ENCODE measurements around the gene GHRL.

GHRL gene

GRCh38 chr3:10292505-10293419 lies at the start of gene GHRL:
TSS of gene GHRL (minus strand) at chr3:10292947. CDS start at chr3:10290180, 2,767 bp downstream.
- H3K4me3 ChIP-seq (ENCODE audit: low read depth, low read length): no peak within 1 kb of the TSS

DNA sequence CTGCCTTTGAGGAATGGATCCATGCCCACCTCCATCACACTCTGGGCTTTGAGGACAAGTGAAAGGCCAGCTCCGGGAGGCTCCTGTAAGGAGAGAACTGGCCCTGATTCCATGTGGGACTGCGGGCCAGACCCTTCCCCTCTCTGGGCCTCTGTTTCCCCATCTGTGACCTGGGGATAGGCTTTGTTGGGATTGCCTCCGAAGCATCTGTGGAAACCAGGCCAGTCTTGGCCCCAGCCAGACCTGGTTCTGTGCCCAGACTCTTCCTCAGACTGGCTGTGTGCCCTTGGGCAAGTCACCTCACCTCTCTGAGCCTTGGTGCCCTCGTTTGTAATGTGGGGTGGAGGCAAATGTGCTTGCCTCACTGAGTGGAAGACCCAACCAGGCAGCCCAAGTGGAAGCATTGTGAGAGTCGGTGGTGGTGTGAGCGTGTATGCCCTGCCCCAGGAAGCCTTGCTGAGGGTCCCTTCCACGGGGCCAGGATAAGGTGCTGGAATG lies 49.2 kb upstream of the GHRL start:
- H3K4me3 ChIP-seq (ENCODE audit: low read depth, low read length): no peak overlapping the region

- H3K4me3 ChIP-seq (ENCODE audit: low read depth, low read length): no peak overlapping the region
Observed at GRCh38 chr3:10340476-10340875, 47.7 kb upstream of the GHRL start.

DNA sequence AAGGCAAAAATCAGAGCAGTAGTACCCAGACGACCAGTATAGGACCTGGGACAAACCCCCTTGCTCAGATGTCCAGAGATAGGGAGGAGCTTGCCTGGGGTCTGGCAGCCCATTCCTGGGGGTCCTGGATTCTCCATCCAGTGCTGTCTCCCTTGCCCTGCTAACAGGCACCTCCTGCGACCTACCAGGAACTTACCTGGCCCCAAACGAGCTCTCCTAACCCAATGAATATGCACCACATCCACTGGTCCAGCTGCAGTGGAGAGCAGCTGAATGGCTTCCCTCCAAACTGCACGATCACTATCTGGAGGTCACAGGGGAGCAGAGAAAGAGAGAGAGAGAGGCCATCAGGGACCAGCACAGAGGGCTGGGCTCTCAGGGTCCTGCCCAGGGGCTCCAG lies 47.3 kb upstream of the GHRL start:
- H3K4me3 ChIP-seq (ENCODE audit: low read depth, low read length): no peak overlapping the region

- H3K4me3 ChIP-seq (ENCODE audit: low read depth, low read length): no peak overlapping the region
Observed at GRCh38 chr3:10339376-10339955, 46.7 kb upstream of the GHRL start.

DNA sequence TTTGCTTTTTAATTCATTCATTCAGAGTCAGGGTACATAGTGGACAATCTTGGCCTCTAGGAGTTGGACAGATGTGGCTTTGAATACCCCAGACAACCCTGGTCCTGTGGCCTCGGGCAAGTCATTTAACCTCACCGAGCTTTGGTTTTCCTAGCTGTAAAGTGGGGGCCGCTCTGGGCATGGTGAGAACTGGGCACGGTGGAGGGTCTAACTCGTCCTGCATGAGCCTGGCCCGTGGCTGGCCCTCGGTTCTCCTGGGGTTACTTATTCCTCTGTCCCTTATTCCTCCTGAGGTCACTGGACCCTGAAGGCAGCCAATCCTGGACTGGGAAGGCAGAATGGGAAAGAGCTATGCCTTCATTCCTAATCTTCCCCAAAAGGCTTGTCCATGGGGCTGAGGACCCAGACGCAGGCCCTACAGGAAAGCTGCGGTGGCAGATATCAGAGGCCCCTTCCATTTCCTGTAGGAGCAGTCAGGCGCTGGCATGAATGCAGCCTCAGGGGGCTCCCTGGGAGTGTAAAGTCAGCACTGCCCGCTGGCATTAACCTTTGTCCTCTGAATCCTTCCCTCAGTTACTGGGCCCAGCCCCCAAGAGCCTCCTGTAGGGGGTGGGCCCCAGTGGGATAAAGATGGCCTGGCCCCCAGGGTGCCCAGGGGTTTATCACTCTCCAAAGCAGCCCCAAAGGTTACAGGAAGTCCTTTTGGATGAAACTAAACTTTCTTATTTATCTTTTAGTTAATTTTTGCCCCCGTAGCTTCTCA lies 46.0 kb upstream of the GHRL start:
- H3K4me3 ChIP-seq (ENCODE audit: low read depth, low read length): no peak overlapping the region

DNA sequence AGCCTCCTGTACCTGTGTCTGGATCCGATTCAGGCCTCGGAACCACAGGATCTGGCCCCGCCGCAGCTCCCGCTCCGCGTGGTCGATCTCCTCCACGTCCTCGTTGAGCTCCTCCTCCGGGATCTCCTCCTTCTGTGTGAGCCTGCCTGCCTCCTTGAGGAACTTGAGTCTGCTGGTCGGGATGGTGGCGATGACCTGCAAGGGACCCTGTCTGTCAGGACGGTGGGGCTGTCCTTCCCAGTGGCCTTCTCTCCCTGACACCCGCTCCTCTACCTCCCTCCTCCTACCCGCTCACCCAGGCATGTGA lies 45.4 kb upstream of the GHRL start:
- H3K4me3 ChIP-seq (ENCODE audit: low read depth, low read length): no peak overlapping the region

- no peak overlapping the region for H3K4me3 ChIP-seq (ENCODE audit: low read depth, low read length)
Observed at GRCh38 chr3:10337323-10338163, 44.8 kb upstream of the GHRL start.

DNA sequence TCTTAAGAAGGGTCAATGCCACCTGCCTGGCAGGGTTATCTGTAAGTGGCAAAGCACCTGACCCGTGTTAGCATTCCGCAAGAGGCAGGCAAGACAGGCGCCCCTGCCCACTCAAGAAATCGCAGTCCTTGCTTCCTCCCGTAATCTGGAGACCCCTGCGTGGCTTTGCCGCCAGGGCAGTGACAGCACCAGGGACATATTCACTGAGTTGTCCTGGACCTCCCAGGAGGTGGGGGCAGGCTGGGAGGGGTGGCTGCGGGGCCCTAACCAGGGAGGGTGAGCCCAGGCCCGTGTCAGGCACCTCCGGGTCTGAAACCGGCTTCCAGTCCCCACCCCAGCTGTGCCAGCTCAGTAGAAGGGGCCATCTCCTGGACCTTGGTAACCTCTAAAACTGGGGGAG lies 44.0 kb upstream of the GHRL start:
- H3K4me3 ChIP-seq (ENCODE audit: low read depth, low read length): no peak overlapping the region

DNA sequence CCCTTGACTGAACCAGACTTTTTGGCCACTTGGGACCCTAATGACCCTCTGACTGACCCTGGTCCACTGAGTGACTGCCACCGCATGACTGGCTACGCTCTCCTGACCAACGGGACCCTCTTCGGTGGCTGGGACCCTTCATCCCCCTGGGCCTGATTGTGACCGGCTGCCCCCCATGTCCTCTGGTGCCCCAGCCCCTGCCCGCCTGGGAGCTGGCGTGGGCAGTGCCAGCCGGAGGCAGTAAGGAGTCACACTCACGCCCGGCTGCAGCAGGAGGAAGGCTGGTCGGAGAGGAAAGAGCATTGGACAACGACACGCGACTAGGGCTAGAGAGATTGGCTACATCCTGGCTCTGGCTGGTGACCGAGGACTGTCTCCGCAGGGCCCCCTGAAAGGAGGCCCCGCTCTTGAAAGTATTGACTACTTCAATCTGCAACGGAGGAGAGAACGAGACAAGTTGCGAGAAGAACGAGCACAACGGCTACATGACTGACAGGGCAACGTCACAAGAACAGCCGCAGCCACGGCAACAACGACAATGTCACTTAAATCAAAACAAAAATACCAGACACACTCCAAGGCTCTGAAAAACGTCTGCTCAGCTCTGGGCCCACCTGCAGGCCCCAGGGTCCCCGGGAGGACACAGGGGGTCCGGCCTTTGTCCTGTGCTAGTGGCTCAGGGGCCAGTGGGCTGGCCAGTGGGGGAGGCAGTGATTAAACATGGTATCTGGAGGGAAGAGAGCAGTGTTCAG lies 43.3 kb upstream of the GHRL start:
- no peak overlapping the region for H3K4me3 ChIP-seq (ENCODE audit: low read depth, low read length)

GRCh38 chr3:10335190-10335738 lies 42.5 kb upstream of the GHRL start:
- no peak overlapping the region for H3K4me3 ChIP-seq (ENCODE audit: low read depth, low read length)

DNA sequence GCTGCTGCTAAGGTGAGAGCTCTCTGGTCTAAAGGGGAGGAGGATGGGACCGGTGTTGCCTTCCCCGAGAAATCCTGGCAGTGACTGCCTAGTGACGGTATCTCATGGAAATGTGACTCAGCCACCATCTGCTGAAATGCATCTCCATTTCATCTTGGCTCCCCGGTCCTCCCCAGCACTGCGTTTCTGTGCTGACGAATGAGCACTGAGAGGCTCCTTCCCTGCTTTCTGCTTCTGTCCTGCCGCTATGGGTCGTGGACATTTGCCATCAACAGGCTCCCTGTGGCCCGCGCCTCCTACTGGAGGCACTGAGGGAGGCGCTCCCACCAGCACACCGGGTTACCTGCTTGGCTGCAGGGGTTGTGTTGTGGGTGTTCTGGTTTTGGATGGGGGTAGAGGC lies 41.7 kb upstream of the GHRL start:
- no peak overlapping the region for H3K4me3 ChIP-seq (ENCODE audit: low read depth, low read length)

GRCh38 chr3:10334042-10334441 lies 41.3 kb upstream of the GHRL start:
- H3K4me3 ChIP-seq (ENCODE audit: low read depth, low read length): no peak overlapping the region

- no peak overlapping the region for H3K4me3 ChIP-seq (ENCODE audit: low read depth, low read length)
Observed at GRCh38 chr3:10333349-10333650, 40.6 kb upstream of the GHRL start.

DNA sequence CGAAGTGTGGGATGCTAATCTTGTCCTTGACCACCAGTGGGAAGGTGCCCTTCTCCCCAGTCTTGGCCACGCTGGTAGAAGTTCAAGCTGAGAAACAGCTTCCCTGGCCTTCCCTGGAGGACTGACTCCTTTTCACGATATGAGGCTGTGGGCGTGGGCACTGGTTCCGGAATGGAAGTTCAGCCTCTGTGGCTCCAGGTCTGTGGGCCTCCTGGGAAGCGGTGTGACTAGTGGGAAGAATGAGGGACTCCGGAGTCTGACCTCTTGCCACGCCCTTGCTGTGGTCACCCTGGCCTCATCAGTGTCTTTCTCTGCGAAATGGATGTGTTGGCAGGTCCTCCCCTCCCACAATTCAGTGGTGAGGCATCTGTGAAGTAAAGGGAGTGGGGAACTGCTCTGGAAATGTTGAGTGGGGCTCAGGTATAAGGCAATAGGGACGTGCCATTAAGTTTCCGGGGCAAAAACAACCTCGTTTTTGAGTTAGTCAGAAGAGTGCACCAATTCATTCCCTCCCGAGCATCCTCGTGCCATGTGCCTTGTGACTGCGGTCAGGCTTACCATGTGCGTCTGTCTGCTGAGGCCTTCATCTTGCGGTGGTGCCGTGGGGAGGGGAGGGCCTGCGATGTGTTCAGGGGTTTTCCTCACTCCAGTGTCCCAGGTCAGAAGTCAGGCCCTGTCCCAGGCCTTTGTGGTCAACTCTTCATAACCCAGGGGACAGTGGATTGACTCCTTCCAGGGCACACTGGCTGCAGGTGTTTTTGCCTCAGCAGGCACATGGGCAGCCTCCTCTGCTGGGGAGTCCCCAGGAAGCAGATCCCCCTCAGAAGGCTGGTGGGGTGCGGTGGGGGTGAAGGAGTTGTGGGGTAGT lies 40.0 kb upstream of the GHRL start:
- no peak overlapping the region for H3K4me3 ChIP-seq (ENCODE audit: low read depth, low read length)

GRCh38 chr3:10331320-10331719 lies 38.6 kb upstream of the GHRL start:
- no peak overlapping the region for H3K4me3 ChIP-seq (ENCODE audit: low read depth, low read length)

DNA sequence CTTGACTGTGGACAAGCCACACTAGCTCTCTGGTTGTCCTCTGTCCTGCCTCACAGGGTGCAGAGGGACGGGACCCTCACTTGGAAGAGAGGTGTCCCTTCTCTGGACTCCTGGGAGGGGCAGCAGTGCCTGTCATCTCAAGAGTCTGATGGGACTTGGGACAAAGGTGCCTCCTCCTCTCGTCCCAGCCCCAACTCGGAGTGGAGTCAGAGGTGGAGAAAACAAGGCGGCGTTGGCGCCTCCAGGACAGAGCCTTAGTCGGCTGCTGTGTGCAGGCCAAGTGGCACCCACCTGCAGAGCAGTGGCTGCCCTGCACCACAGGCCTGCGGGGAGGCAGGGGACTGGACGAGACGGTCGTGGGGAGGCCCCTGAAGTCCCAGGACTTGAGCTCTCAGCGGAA lies 37.6 kb upstream of the GHRL start:
- H3K4me3 ChIP-seq (ENCODE audit: low read depth, low read length): no peak overlapping the region

DNA sequence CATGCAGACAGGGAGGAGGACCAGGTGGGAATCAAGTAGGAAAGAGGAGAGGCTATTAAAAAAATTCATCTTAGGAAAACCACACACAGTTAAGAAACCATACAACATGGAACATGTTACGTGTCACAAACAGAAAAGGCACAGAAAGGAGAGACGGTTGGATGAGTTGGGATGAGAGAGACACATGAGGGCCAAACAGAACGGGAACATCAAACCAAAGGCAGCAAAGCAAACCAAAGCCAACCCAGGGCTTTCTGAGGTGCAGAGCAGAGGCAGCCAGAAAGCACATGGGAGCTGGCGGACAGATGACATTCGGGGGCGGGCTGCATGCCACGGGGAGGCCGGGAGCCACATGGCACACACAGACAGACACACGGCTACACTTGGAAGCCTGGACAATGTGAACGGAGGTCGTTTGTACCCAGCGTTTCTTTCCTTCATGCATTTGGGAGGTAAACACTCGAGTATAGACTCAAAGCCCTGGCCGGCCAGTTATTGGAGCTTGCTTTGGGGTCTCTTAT lies 36.8 kb upstream of the GHRL start:
- no peak overlapping the region for H3K4me3 ChIP-seq (ENCODE audit: low read depth, low read length)
